NCI-H2029 treated with DMSO at 0.1 percent for 48 hours (cell line): Measurements from ENCODE around the gene RAB27A.

Source experiments
- DNase-seq: peaks from one replicate; lab custom pipeline; 2025; lab: John Stamatoyannopoulos, UW

RAB27A gene

GRCh38 chr15:55222588-55222987 lies 67.0 kb downstream of the RAB27A start:
- DNase-seq, result no peak

GRCh38 chr15:55221090-55222011 lies 68.3 kb downstream of the RAB27A start:
- DNase-seq, result no peak

GRCh38 chr15:55220606-55221005 lies 69.0 kb downstream of the RAB27A start:
- no peak for DNase-seq

- no peak for DNase-seq
Measured at GRCh38 chr15:55218056-55218455, 71.6 kb downstream of the RAB27A start.

GRCh38 chr15:55204464-55204863 lies 85.1 kb downstream of the RAB27A start:
- no peak for DNase-seq

GRCh38 chr15:55202206-55202605 lies 87.4 kb downstream of the RAB27A start:
- DNase-seq, result no peak

- DNase-seq, result no peak
Measured at GRCh38 chr15:55198706-55199105, 90.9 kb downstream of the RAB27A start.

- DNase-seq, result no peak
Measured at GRCh38 chr15:55197719-55198118, 91.9 kb downstream of the RAB27A start.

- no peak for DNase-seq
Measured at GRCh38 chr15:55197362-55197705, 92.3 kb downstream of the RAB27A start.

- peak; percentile 20 for DNase-seq
Measured at GRCh38 chr15:55196458-55197361, 92.9 kb downstream of the RAB27A start, which contains the start of gene RSL24D1. Gene RSL24D1, minus strand, starts transcription at chr15:55196941. Its CDS starts 51 bp downstream, at chr15:55196890.

- no peak for DNase-seq
Measured at GRCh38 chr15:55195996-55196395, 93.6 kb downstream of the RAB27A start.

- no peak for DNase-seq
Measured at GRCh38 chr15:55194256-55194655, 95.4 kb downstream of the RAB27A start.

GRCh38 chr15:55186331-55186730 lies 103.3 kb downstream of the RAB27A start:
- DNase-seq, result no peak

GRCh38 chr15:55183679-55184078 lies 105.9 kb downstream of the RAB27A start:
- no peak for DNase-seq

- no peak for DNase-seq
Measured at GRCh38 chr15:55179141-55179540, 110.5 kb downstream of the RAB27A start.

GRCh38 chr15:55170361-55170760 lies 119.3 kb downstream of the RAB27A start:
- no peak for DNase-seq

GRCh38 chr15:55168350-55168974 lies 121.2 kb downstream of the RAB27A start:
- DNase-seq, result peak; percentile 49

- DNase-seq, result no peak
Measured at GRCh38 chr15:55164284-55164683, 125.3 kb downstream of the RAB27A start.
